Muscle of arm (tissue), 12 donors: ENCODE measurements around the gene SUPT3H. TPM values are rescaled to one million over a fixed set of nuclear protein-coding genes. Genes with fewer than 3 reads are reported as not detected.

Experiments used
- DNase-seq: peaks from one replicate; pipeline ENCODE4 v3.0.0-alpha.2; 2013
- polyA plus RNA-seq, 12 donors: library from polyadenylated mRNA; unstranded; fragments of 120-200 nt; gene quantifications; one replicate each; pipeline ENCODE4 v1.2.1, GENCODE V29; 2013; ENCODE audit not compliant: insufficient read length in 12 of 12

The SUPT3H gene
- polyA plus RNA-seq, 12 donors = 9.8 to 12.7 (median 11.8) TPM; not detected in 2

DNA sequence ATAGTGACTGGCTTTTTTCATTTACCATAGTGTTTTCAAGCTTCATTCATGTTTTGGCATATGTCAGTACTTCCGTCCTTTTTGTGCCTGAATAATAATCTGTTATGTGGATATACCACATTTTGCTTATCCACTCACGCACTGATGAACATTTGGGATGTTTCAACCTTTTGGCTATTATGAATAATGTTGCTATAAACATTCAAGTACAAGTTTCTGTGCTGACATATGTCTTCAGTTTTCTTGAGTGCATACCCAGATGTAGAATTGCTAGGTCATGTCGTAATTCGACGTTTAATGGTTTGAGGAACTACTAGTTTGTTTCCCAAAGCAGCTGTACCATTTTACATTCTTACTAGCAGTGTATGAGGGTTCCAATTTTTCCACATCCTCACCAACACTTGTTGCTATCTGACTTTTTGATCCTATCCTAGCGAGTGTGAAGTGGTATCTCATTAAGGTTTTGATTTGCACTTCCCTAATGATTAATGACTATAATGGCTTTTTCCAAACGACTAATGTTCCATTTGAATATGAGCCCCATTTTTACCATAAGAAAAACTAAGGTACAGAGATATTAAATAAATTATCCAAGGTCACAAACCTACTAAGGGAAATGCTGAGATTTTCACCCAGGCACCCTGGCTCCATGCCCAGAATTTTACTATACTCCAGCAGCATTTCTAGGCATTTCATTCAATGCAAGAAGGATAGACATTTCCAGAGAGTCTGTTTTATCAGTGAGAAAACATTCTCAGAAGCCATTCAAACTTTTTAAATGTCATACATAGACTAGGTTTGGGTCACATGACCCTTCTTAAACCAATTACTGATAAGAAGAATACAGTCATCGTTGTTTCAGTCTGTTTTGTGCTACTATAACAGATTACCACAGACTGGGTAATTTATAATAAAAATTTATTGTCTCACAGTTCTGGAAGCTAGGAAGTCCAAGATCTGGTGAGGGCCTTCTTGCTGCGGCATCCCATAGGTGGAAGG is 120.7 kb downstream of the SUPT3H start:
- no peak for DNase-seq

- no peak for DNase-seq
Measured at GRCh38 chr6:45255434-45255833, 122.3 kb downstream of the SUPT3H start.

DNA sequence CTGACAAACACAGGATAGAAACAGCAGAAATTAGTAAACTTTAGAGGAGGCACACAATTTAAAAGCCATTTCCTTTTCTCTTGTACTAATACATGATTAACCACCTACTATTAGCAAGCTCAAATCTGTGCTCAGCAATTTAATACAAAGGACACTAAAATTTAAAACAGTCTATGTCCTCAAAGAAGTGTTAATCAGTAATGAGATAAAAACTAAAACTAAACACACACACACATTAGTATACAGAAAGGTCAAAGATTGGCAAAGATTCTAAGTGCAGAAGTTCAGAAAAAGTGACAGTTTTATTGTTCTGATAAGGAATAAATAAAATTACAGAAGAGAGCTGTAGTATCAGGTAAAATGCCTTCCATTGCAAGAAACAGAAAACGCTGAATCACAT is 123.5 kb downstream of the SUPT3H start:
- DNase-seq = no peak

DNA sequence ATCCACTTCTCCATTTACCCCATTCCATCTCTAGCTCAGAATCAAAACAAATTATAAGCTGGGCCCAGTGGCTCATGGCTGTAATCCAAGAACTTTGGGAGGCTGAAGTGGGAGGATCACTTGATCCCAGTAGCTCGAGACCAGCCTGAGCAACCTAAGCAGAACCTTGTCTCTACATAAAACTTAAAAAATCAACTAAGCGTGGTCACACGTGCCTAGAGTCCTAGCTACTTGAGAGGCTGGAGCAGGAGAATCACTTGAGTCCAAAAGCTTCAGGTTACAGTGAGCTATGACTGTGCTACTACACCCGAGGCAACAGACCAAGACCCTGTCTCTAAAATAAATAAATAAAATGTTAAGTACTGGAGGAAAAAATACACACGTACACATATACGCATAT is 124.3 kb downstream of the SUPT3H start:
- DNase-seq = no peak

DNA sequence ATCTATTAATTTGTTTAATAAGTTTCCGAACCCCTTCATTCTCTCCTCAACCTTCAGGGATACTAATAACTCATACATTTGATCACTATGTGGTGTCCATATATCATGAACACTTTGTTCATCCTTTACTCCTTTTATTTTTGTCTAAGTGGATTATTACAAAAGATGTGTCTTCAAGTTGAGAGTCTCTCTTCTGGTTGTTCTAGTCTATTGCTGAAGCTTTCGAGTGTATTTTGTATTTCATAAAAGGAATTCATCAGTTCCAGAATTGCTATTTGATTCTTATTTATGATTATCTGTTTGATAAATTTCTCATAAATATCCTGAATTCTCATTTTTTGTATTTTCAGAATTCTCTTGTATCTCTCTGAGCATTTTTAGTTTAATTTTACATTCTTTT is 146.1 kb downstream of the SUPT3H start:
- no peak for DNase-seq

DNA sequence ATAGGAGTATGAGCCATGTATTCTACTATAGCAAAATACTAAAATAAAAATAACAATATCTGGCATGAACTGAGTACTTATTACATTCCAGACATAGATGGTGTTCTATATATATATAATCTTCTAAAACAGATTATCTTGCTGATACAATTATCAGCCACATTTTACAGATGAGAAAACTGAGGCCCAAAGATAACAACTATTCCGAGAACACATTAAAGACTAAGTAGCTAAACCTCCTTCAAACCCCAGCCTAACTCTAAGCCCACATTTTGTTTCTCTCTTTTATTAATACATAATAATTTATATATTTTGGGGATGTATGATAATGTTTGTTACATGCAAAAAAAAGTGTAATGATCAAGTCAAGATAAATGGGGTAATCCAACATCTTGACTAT is 148.3 kb downstream of the SUPT3H start:
- no peak for DNase-seq

DNA sequence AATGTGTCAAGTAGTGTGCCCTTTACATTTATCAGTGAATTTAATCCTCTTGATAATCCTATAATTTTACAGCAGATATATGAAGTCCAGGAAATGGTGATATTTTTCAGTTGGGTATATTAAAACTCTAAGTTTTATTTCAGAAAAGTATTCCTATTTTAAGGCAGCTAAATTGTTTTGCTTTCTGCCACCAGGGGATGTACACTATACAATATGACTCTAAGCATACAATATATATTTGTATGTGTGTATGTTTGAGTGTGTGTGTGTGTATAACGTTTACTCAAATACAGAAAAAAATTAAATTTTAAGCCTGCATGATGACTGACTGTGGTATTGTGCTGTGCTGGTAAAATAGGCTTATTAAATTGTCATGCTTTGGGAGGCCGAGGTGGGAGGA is 151.7 kb downstream of the SUPT3H start:
- no peak for DNase-seq

- no peak for DNase-seq
Measured at GRCh38 chr6:45222380-45222779, 155.4 kb downstream of the SUPT3H start.

- no peak for DNase-seq
Measured at GRCh38 chr6:45215759-45216158, 162.0 kb downstream of the SUPT3H start.

GRCh38 chr6:45212976-45213375 is 164.8 kb downstream of the SUPT3H start:
- DNase-seq = no peak

- DNase-seq = no peak
Measured at GRCh38 chr6:45209762-45210161, 168.0 kb downstream of the SUPT3H start.

DNA sequence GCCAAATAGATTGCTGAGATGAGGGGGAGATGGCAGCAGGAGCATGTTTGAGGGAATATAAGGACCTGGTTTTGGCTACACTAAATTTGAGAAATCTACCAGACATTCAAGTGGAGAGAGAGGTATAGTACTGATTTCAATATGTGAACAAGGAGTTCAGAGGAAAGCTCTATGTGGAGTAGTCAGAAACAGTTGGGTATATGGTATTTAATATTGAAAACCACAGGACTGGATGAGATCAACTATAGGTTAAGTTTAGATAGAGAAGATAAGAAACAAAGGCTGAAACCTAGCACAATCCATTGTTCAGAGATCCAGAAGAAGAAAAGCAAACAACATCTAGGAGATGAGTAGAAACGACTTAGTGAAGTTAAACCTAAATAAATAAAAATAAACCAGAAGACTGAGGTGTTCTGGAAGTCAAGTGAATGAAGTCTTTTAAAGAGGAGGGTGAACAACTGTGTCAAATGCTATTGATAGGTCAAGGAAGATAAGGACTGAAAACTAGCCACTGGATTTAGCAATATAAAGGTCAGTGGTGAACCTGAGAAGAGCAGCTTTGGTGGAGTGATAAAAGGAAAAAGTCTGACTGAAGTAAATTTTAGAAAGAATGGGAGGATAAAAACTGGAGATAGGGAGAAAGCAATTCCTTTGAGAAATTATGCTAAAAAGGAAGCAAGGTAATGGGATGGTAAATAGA is 170.8 kb downstream of the SUPT3H start:
- DNase-seq = no peak

DNA sequence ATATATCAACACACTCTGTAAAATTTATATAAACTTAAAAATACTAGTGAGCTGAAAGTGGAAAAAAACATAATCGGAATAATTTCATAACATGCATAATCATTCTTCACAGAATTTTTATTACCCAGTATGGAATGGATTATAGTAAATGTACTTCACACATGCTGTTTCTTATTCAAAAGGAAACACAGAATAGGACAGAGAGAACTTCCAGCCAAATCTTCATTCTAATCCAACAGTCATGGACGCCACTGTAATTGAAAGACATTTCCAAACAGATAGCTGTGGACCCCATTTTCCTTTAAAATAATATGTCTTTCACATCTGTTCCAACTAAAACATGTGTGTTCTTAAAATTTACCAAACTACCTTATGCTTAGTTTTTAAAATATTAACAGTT is 176.2 kb downstream of the SUPT3H start:
- no peak for DNase-seq

- no peak for DNase-seq
Measured at GRCh38 chr6:45200510-45200909, 177.2 kb downstream of the SUPT3H start.

DNA sequence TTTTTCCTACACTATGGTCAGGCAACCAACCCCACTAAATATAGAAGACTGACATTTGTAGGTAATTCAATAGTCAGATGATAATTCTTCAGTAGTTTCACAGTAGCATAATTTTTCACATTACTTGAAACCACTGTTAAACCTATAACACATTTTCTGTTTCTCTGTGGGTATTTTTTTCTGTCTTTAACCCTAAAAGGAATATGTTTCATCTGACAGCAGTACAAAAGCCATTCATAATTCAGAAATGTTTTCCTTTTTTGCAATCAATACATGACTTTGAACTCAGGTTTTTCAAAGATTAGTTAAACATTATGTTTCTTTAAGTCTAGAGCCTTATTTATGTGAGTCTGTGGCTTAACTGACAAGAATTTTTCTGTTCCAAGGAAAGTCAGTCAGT is 178.2 kb downstream of the SUPT3H start:
- DNase-seq = no peak

DNA sequence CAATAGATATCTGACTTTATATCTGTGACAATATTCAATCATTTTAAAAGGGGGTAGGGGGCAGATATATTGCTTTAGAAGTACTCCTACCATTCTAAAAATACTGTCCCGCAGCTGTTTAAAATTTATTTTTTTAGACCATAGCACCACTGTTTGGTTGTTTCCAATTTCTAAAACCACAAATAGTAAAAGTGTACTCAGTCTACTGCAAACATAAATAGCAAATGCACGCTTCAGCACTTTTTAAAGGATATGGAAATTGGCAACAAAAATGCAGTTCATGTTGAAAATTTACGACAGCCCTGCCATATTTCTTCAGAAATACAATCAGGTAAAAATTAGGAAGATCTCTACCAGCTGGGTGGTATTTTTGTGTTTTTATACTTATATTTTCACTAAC is 181.6 kb downstream of the SUPT3H start:
- DNase-seq = no peak

GRCh38 chr6:45195137-45195536 is 182.6 kb downstream of the SUPT3H start:
- no peak for DNase-seq

- DNase-seq = no peak
Measured at GRCh38 chr6:45192556-45192955, 185.2 kb downstream of the SUPT3H start.

GRCh38 chr6:45191414-45191813 is 186.3 kb downstream of the SUPT3H start:
- no peak for DNase-seq

GRCh38 chr6:45187836-45188235 is 189.9 kb downstream of the SUPT3H start:
- DNase-seq = no peak

- DNase-seq = no peak
Measured at GRCh38 chr6:45185403-45186251, 192.1 kb downstream of the SUPT3H start.

GRCh38 chr6:45184937-45185336 is 192.8 kb downstream of the SUPT3H start:
- no peak for DNase-seq
